ENCODE measurements around the gene VCX.
"Not testable (repeated sequence)": the region's sequence is repeated elsewhere in the genome, so short reads cannot be mapped to it uniquely, and the experiment has no call there.

Gene VCX

DNA sequence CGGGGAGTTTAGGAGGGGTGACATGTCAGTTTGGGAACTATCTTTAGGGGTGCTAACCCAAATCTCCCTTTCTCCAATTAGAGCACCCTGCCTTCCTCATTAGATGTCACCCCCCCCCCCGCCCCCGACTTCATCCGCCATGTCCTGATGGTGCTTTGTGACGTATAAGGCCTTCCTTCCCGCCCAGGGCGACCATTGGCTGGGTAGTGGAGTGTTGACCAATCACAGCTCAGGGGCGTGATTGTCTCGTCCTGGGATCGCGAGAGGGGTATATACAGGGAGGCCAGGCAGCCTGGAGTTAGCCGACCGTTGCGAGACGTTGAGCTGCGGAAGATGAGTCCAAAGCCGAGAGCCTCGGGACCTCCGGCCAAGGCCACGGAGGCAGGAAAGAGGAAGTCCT lies at the start of gene VCX:
Gene VCX, plus strand, starts transcription at position 301 of the 400 bp plus-strand sequence. Its CDS starts 33 bp downstream, at position 334.
- DNase-seq: not testable (repeated sequence)

DNA sequence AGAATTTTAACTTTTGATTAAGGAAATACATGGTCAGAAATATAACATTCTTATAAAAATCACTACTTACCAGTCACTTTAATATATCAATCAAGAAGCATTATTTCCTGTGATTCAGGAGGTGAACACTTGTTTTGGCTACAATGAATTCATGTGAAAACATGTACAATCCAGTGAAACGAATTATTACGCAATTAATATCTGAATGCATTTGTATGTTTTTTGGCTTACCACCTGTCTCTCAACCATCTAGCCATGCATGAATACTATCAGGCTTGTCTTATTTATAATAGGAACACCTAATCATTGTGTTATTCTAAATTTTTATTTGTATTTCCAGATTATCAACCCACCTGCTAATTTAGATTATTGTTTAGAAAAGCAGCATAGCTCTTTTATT lies 44.6 kb upstream of the VCX start:
- DNase-seq: no peak

DNA sequence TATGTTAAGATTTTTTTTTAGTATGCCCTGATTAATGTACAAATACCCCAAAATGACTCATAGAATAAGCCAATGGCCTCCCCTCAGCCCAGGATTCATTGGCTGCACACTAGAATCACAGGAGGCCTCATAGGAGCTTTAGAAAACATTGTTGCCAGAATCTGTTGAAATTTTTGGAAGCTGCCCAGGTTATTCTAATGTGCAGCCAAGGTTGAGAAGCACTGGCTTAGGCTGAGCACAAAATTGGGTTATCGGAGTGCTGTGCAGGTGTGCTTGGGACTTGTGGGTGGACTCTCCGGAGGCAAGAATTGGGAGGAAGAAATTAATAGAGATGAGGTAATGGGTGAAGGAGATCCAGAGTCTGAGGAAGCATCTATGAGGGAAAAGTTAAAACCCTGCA lies 41.3 kb upstream of the VCX start:
- DNase-seq: no peak

DNA sequence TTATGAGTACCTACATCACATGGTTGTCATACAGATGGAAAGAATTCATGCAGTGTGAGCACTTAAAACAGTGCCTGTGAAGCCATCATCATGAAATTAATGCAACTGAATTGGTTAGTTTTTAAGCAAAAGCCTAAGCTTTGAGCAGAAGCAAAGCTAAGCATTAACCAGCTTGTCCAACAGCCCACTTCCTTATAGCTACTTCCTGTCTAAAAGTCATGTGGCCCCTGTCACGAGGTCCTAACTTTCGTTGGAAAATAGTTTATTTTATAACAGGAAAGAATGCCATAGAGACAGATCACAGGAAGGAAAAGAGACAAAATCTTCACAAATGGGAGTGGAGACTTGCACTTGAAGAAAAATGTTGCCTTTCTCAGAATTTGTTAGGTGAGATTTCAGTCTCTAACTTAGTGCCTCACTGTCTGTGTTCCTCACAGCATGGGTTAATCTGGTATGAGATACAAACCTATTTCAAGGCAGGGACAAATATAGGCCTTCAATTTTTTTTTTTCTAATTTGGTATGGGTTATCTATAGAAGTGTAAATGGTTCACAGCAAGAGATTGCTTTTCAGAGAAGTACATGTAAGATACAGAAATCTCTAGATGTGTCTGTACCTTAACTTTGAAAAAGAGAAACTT lies 27.7 kb upstream of the VCX start:
- no peak for DNase-seq

DNA sequence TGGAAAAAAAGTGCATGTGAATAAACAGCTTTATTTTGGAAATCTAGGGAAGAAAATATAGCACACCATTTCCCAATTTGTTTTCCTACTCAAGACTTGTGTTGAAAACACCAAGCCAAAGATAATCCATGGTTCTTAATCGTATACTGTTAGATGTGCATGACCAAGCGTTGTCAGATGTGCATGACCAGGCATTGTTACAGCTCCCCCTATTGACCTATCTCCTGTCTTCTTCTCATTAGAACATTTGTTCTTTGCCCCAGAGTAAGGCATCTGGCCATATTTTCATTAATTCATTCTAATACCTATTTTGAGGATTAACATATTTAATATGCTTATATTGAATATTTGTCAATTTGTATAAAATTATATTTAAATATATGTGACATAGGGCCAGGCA lies 14.4 kb upstream of the VCX start:
- no peak for DNase-seq

DNA sequence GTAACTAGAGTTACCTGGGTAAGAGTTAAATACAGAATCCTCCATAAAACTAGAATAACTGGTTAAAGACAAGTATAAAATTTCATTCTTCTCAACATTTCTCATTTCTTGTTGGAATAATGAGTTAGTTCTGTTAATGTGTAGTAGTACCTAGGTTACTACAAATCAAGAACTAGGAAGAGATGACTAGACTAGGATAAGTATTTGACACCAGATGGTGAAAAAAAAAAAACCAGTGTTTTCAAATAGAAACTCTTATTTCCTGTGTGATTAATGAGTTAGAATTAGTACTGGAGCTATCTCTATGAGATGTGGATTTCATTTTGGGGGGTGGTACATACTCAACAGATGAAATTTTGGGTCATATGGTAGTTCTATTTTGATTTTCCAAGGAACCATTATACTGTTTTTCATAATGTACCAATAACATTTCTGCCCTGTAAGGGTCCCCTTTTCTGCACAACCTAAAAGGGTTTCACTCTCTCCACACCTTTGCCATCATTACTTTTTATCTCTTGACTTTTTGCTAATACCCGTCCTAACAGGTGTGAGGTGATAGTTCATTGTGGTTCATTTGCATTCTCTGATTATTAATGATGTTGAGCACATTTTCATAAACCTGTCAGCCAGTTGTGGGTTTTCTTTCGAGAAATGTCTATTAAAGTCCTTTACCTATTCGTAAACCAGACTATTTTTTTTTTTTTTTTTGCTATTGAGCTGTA lies 1.7 kb upstream of the VCX start:
- DNase-seq: no peak

DNA sequence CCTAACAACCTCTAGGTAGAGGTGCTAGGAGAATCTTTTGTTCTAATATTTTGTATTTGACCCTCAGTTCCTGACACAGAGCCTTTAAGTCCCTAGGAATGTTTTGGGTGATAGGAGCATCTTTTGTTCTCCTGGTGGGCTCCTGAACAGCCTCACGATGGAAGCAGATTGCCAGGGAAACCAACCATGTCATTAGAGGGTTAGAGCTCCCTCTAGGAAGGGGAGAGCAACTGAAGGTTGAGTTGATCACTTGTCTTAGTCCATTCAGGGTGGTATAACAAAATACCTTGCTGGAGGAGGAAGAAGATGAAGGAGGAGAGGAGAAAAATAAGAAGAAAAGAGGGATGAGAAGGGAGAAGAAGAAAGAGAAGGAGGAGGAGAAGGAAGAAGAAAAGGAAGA lies 9.2 kb downstream of the VCX start:
- no peak for DNase-seq

DNA sequence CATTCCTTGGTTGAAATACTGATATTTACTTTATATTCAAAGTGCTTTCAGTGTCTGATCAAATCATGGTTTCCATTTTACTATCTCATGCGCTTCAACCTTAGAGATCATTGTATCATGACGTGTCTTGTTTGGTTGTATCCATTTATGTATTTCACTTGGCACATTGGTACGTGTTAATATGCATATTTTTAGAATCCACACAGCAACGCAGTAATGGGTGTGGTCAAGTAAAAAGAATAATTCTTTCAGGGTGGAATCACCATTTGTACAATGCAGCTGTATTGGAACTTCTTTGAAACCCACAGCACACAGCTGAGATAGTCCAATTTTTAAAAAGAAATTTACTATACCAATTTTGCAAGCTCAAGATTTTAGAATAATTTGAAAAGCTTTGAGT lies 29.1 kb downstream of the VCX start:
- DNase-seq: no peak

DNA sequence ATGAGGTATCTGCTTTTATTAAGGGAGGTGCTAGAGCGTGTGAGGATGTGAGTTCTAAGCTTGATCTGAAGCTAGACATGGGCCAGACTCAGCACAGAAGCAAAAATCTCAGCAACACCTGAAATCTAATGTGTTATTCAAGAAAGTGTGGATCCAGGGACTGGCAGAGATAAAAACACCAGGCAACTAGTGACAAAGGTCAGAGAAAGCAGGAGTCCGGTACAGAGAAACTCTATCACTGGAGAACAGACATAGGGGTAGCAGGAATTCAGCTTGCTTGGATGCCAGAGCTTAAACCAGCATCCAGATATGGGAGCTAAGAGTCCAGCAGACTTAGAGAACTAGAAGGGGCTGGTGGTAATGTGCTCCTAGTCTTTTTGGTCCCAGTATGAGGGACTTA lies 34.0 kb downstream of the VCX start:
- DNase-seq: no peak

DNA sequence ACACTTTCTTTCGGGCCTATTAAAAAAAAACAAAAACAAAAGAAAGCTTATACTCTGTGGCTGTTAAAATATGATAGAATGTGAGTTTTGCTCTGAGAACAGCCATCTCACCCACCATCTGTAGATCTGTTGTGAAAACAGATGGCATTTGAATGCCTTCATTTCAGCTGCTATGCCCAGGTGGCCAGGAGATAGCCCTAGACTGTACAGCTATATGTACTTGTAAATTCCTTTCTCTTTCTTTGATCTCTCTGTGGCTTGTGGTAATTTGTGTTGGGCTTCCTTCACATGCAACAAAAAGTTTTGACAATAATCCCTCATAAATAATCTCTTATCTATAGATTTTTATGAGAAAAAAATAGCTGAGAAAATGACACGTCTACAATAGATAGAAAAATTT lies 46.2 kb downstream of the VCX start:
- DNase-seq: no peak

DNA sequence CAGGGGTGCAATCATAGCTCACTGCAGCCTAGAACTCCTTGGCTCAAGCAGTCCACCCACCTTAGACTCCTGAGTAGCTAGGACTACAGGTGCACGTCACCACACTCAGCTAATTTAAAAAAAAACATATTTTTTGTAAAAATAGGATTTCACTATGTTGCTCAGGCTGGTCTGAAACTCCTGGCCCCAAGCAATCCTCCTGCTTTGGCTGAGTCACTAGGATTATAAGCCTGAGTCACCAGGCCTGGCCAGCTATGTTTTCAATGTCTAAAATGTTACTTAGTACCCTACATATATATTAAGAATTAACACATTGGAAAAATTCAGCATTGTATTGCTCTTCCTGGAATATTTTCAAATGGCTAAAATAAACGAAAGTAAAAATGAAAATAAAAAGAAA lies 46.7 kb downstream of the VCX start:
- no peak for DNase-seq

DNA sequence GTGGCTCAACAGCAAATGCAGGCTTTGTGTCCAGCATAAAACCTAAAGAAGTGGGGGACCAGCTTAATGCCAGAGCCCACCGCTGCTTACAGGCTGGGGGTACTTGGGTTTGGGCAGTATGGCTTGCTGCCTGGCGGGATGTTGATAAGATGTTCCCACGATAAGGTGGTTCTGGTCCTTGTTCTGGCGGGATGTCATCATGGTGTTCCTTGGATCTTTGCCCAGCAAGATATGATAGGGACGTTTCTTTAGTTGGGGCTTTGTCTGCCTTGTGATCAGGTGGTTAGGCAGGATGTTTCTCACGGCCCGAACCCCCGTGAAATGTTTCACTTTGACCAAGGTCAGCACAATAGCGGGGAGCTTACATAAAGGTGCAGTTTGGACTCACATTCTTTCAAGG lies 49.0 kb downstream of the VCX start:
- DNase-seq: no peak
